Measurements from ENCODE around the gene COMMD1.

The COMMD1 gene

DNA sequence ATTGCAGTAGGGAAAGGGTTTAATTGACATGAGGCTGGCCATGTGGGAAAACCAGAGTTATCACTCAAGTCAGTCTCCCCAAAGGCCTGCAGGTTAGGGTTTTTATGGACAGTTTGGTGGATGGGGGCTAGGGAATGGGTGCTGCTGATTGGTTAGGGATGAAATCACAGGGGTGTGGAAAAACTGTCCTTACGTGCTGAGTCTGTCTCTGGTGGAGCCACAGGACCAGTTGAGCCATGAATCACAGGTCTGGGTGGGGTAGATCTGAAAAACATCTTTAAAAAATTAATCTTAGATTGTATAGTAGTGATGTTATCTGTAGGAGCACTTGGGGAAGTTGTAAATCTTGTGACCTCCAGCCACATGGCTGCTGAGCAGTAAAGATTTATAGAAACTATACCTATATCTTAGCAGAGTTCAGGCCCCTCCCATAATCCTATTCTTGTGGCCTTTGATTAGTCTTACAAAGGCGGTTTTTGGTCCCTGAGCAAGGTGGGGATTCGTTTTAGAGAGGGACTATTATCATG lies 139.6 kb downstream of the COMMD1 start:
- H3K36me3 ChIP-seq (ENCODE audit: control insufficient read depth in 1 of 2, insufficient read depth in 2 of 2, low read depth in 1 of 2, low read length in 2 of 2) = peaks cover 0 to 3% of the 10 kb centered on the region in 2 experiments
- H3K27ac ChIP-seq (ENCODE audit: low read length, poor library complexity, severe bottlenecking) = no peak overlapping the region
- no peak overlapping the region for H2BK15ac ChIP-seq (ENCODE audit: low read depth, poor library complexity, severe bottlenecking)
- H3K27me3 ChIP-seq (ENCODE audit: control insufficient read depth in 1 of 2, insufficient read depth in 1 of 2, low read length in 2 of 2) = no peaks in the 10 kb centered on the region
- H2BK120ac ChIP-seq (ENCODE audit: low read depth, low read length) = no peak overlapping the region
- H2AK5ac ChIP-seq (ENCODE audit: low read length, severe bottlenecking) = no peak overlapping the region
- H3K4me1 ChIP-seq (ENCODE audit: control insufficient read depth, insufficient read depth, low read depth, low read length) = no peaks in the 10 kb centered on the region
- H3K79me1 ChIP-seq (replicated peaks; ENCODE audit: low read length, poor library complexity, severe bottlenecking) = peaks cover 7% of the 10 kb centered on the region
- H2AFZ ChIP-seq (ENCODE audit: low read depth, low read length) = no peak overlapping the region
- no peak for DNase-seq
- no peak overlapping the region for H3K4me2 ChIP-seq (ENCODE audit: low read length, poor library complexity, severe bottlenecking)
- H3K23ac ChIP-seq (ENCODE audit: low read length in 2 of 2) = no peak overlapping the region
- no peaks in the 10 kb centered on the region for H3K9me3 ChIP-seq (ENCODE audit: control insufficient read depth, low read length)
- H4K8ac ChIP-seq (ENCODE audit: low read length) = no peak overlapping the region
- H4K91ac ChIP-seq (ENCODE audit: low read length) = no peak overlapping the region
- H3K9ac ChIP-seq (ENCODE audit: low read length) = no peak overlapping the region
- H2BK5ac ChIP-seq (ENCODE audit: low read depth, low read length, poor library complexity, severe bottlenecking) = no peak overlapping the region
- H3K18ac ChIP-seq (ENCODE audit: low read depth in 1 of 2, low read length in 2 of 2) = no peak overlapping the region
- no peak overlapping the region for H2BK12ac ChIP-seq (ENCODE audit: low read length in 2 of 2)
- WGBS = 94% methylated on average over 1 of the region's 3 CpGs
- no peak overlapping the region for H3K14ac ChIP-seq (ENCODE audit: low read length in 2 of 2)
- H3K4ac ChIP-seq (ENCODE audit: low read depth in 1 of 2, low read length in 2 of 2) = no peak overlapping the region
- no peak overlapping the region for H3K4me3 ChIP-seq (ENCODE audit: insufficient read depth in 1 of 2, low read depth in 1 of 2, low read length in 2 of 2)

- WGBS = no CpG with 5 or more reads among the region's 1 CpG
- no peak overlapping the region for H3K4me2 ChIP-seq (ENCODE audit: low read length, poor library complexity, severe bottlenecking)
Measured at GRCh38 chr2:62046141-62046540, 140.7 kb downstream of the COMMD1 start.

GRCh38 chr2:62050456-62051045 lies 145.1 kb downstream of the COMMD1 start:
- DNase-seq = no peak
- no peaks in the 10 kb centered on the region for H3K36me3 ChIP-seq (ENCODE audit: control insufficient read depth in 1 of 2, insufficient read depth in 2 of 2, low read depth in 1 of 2, low read length in 2 of 2)
- H3K4me2 ChIP-seq (ENCODE audit: low read length, poor library complexity, severe bottlenecking) = no peak overlapping the region
- 67% methylated on average over 2 of the region's 2 CpGs for WGBS
- H3K23ac ChIP-seq (ENCODE audit: low read length in 2 of 2) = no peak overlapping the region
- H3K4me1 ChIP-seq (ENCODE audit: control insufficient read depth, insufficient read depth, low read depth, low read length) = no peaks in the 10 kb centered on the region
- H3K4me3 ChIP-seq (ENCODE audit: insufficient read depth in 1 of 2, low read depth in 1 of 2, low read length in 2 of 2) = no peak overlapping the region
- no peak overlapping the region for H3K4ac ChIP-seq (ENCODE audit: low read depth in 1 of 2, low read length in 2 of 2)
- no peak overlapping the region for H2BK5ac ChIP-seq (ENCODE audit: low read depth, low read length, poor library complexity, severe bottlenecking)
- H3K9ac ChIP-seq (ENCODE audit: low read length) = peak overlapping the region; percentile 20
- H2BK12ac ChIP-seq (ENCODE audit: low read length in 2 of 2) = no peak overlapping the region
- no peaks in the 10 kb centered on the region for H3K79me1 ChIP-seq (replicated peaks; ENCODE audit: low read length, poor library complexity, severe bottlenecking)
- H2AK5ac ChIP-seq (ENCODE audit: low read length, severe bottlenecking) = no peak overlapping the region
- H3K27me3 ChIP-seq (ENCODE audit: control insufficient read depth in 1 of 2, insufficient read depth in 1 of 2, low read length in 2 of 2) = no peaks in the 10 kb centered on the region
- no peak overlapping the region for H2AFZ ChIP-seq (ENCODE audit: low read depth, low read length)
- H4K8ac ChIP-seq (ENCODE audit: low read length) = no peak overlapping the region
- no peak overlapping the region for H3K18ac ChIP-seq (ENCODE audit: low read depth in 1 of 2, low read length in 2 of 2)
- no peak overlapping the region for H4K91ac ChIP-seq (ENCODE audit: low read length)
- H2BK120ac ChIP-seq (ENCODE audit: low read depth, low read length) = no peak overlapping the region
- H3K27ac ChIP-seq (ENCODE audit: low read length, poor library complexity, severe bottlenecking) = no peak overlapping the region
- no peaks in the 10 kb centered on the region for H3K9me3 ChIP-seq (ENCODE audit: control insufficient read depth, low read length)
- no peak overlapping the region for H2BK15ac ChIP-seq (ENCODE audit: low read depth, poor library complexity, severe bottlenecking)
- no peak overlapping the region for H3K14ac ChIP-seq (ENCODE audit: low read length in 2 of 2)

More at GRCh38 chr2:62046141-62046540, 140.7 kb downstream of the COMMD1 start:
- H3K27ac ChIP-seq (ENCODE audit: low read length, poor library complexity, severe bottlenecking) = no peak overlapping the region
- no peak overlapping the region for H3K23ac ChIP-seq (ENCODE audit: low read length in 2 of 2)
- no peak overlapping the region for H2BK15ac ChIP-seq (ENCODE audit: low read depth, poor library complexity, severe bottlenecking)
- no peak overlapping the region for H3K9ac ChIP-seq (ENCODE audit: low read length)
- H2BK5ac ChIP-seq (ENCODE audit: low read depth, low read length, poor library complexity, severe bottlenecking) = no peak overlapping the region
- no peak overlapping the region for H3K4ac ChIP-seq (ENCODE audit: low read depth in 1 of 2, low read length in 2 of 2)
- H4K91ac ChIP-seq (ENCODE audit: low read length) = no peak overlapping the region
- H3K14ac ChIP-seq (ENCODE audit: low read length in 2 of 2) = no peak overlapping the region
- peaks cover 0 to 3% of the 10 kb centered on the region in 2 experiments for H3K36me3 ChIP-seq (ENCODE audit: control insufficient read depth in 1 of 2, insufficient read depth in 2 of 2, low read depth in 1 of 2, low read length in 2 of 2)
- no peak overlapping the region for H3K18ac ChIP-seq (ENCODE audit: low read depth in 1 of 2, low read length in 2 of 2)
- H2AK5ac ChIP-seq (ENCODE audit: low read length, severe bottlenecking) = no peak overlapping the region
- no peak overlapping the region for H2AFZ ChIP-seq (ENCODE audit: low read depth, low read length)
- no peaks in the 10 kb centered on the region for H3K9me3 ChIP-seq (ENCODE audit: control insufficient read depth, low read length)
- no peaks in the 10 kb centered on the region for H3K4me1 ChIP-seq (ENCODE audit: control insufficient read depth, insufficient read depth, low read depth, low read length)
- H3K27me3 ChIP-seq (ENCODE audit: control insufficient read depth in 1 of 2, insufficient read depth in 1 of 2, low read length in 2 of 2) = no peaks in the 10 kb centered on the region
- no peak overlapping the region for H2BK120ac ChIP-seq (ENCODE audit: low read depth, low read length)
- H3K4me3 ChIP-seq (ENCODE audit: insufficient read depth in 1 of 2, low read depth in 1 of 2, low read length in 2 of 2) = no peak overlapping the region
- peaks cover 7% of the 10 kb centered on the region for H3K79me1 ChIP-seq (replicated peaks; ENCODE audit: low read length, poor library complexity, severe bottlenecking)
- H4K8ac ChIP-seq (ENCODE audit: low read length) = no peak overlapping the region
- no peak overlapping the region for H2BK12ac ChIP-seq (ENCODE audit: low read length in 2 of 2)
- DNase-seq = no peak

GRCh38 chr2:62054029-62054791 lies 148.7 kb downstream of the COMMD1 start:
- no peak overlapping the region for H2BK120ac ChIP-seq (ENCODE audit: low read depth, low read length)
- no peak overlapping the region for H3K4me3 ChIP-seq (ENCODE audit: insufficient read depth in 1 of 2, low read depth in 1 of 2, low read length in 2 of 2)
- no peaks in the 10 kb centered on the region for H3K36me3 ChIP-seq (ENCODE audit: control insufficient read depth in 1 of 2, insufficient read depth in 2 of 2, low read depth in 1 of 2, low read length in 2 of 2)
- no peaks in the 10 kb centered on the region for H3K9me3 ChIP-seq (ENCODE audit: control insufficient read depth, low read length)
- H2AFZ ChIP-seq (ENCODE audit: low read depth, low read length) = no peak overlapping the region
- H2BK5ac ChIP-seq (ENCODE audit: low read depth, low read length, poor library complexity, severe bottlenecking) = no peak overlapping the region
- H3K4ac ChIP-seq (ENCODE audit: low read depth in 1 of 2, low read length in 2 of 2) = no peak overlapping the region
- no peak overlapping the region for H3K9ac ChIP-seq (ENCODE audit: low read length)
- H2AK5ac ChIP-seq (ENCODE audit: low read length, severe bottlenecking) = no peak overlapping the region
- WGBS = 82% methylated on average over 1 of the region's 4 CpGs
- H3K27me3 ChIP-seq (ENCODE audit: control insufficient read depth in 1 of 2, insufficient read depth in 1 of 2, low read length in 2 of 2) = no peaks in the 10 kb centered on the region
- no peak overlapping the region for H3K27ac ChIP-seq (ENCODE audit: low read length, poor library complexity, severe bottlenecking)
- H3K18ac ChIP-seq (ENCODE audit: low read depth in 1 of 2, low read length in 2 of 2) = no peak overlapping the region
- H2BK15ac ChIP-seq (ENCODE audit: low read depth, poor library complexity, severe bottlenecking) = no peak overlapping the region
- no peaks in the 10 kb centered on the region for H3K4me1 ChIP-seq (ENCODE audit: control insufficient read depth, insufficient read depth, low read depth, low read length)
- no peak overlapping the region for H4K91ac ChIP-seq (ENCODE audit: low read length)
- no peak overlapping the region for H4K8ac ChIP-seq (ENCODE audit: low read length)
- DNase-seq = no peak
- H3K14ac ChIP-seq (ENCODE audit: low read length in 2 of 2) = no peak overlapping the region
- H3K4me2 ChIP-seq (ENCODE audit: low read length, poor library complexity, severe bottlenecking) = no peak overlapping the region
- no peaks in the 10 kb centered on the region for H3K79me1 ChIP-seq (replicated peaks; ENCODE audit: low read length, poor library complexity, severe bottlenecking)
- no peak overlapping the region for H2BK12ac ChIP-seq (ENCODE audit: low read length in 2 of 2)
- no peak overlapping the region for H3K23ac ChIP-seq (ENCODE audit: low read length in 2 of 2)

All from mesenchymal stem cell (in vitro differentiated cells and primary cell).